DND-41 (cell line): ENCODE data around the gene NELFB.

Experiments
- ATAC-seq: fragments of 200-7000 bp; cut with Tn5 transposase; 3 replicates; pipeline ENCODE4 v1.9.1; 2021; ENCODE audit warnings: low read depth; ENCODE audit not compliant: insufficient read depth
- DNase-seq: peaks from one replicate; pipeline ENCODE4 v3.0.0-alpha.2; 2020
- H2AFZ ChIP-seq: 2 replicates; pipeline ENCODE4 v1.6.0; 2012; ENCODE audit warnings: low read depth, low read length
- H3K27ac ChIP-seq: 2 replicates; pipeline ENCODE4 v1.5.1; 2012; ENCODE audit warnings: low read length, inconsistent platforms
- H3K27me3 ChIP-seq: fragments of 200-600 bp; sonication (generic); 2 replicates; pipeline ENCODE4 v1.6.0; 2012; ENCODE audit warnings: low read length, mild to moderate bottlenecking, inconsistent platforms; ENCODE audit not compliant: insufficient read depth, poor library complexity
- H3K36me3 ChIP-seq: 2 replicates; pipeline ENCODE4 v1.5.1; 2012; ENCODE audit warnings: low read length, inconsistent platforms; ENCODE audit not compliant: insufficient read depth
- H3K4me1 ChIP-seq: 2 replicates; pipeline ENCODE4 v1.5.1; 2012; ENCODE audit warnings: mild to moderate bottlenecking, low read length; ENCODE audit not compliant: insufficient read depth
- H3K4me2 ChIP-seq: 2 replicates; pipeline ENCODE4 v1.6.0; 2012; ENCODE audit warnings: mild to moderate bottlenecking, moderate library complexity, low read length, inconsistent platforms; ENCODE audit not compliant: insufficient read depth
- H3K4me3 ChIP-seq, 2 experiments: fragments of 200-600 bp in 1 of 2; shearing (Covaris generic) in 1 of 2; 2 replicates each; pipeline ENCODE4 v1.5.1; 2012 to 2016; ENCODE audit warnings: inconsistent platforms in 2 of 2, low read length in 2 of 2, mild to moderate bottlenecking in 2 of 2, low read depth in 1 of 2, moderate library complexity in 1 of 2
- H3K79me2 ChIP-seq: 2 replicates; pipeline ENCODE4 v1.6.0; 2012; ENCODE audit warnings: low read length, inconsistent platforms; ENCODE audit not compliant: insufficient read depth
- H3K9ac ChIP-seq: 2 replicates; pipeline ENCODE4 v1.6.0; 2012; ENCODE audit warnings: low read depth, mild to moderate bottlenecking, inconsistent platforms, low read length, moderate library complexity
- H3K9me3 ChIP-seq: 2 replicates; pipeline ENCODE4 v1.5.1; 2012; ENCODE audit warnings: low read length, moderate library complexity, mild to moderate bottlenecking, inconsistent platforms; ENCODE audit not compliant: insufficient read depth, severe bottlenecking
- H4K20me1 ChIP-seq: 2 replicates; pipeline ENCODE4 v1.6.0; 2012; ENCODE audit warnings: low read length; ENCODE audit not compliant: insufficient read depth
- CTCF ChIP-seq: IDR thresholded peaks from 2 replicates; pipeline ENCODE4 v1.5.1; 2012; ENCODE audit warnings: borderline replicate concordance, low read length, moderate library complexity, mild to moderate bottlenecking; ENCODE audit not compliant: poor library complexity, severe bottlenecking; ENCODE audit errors: extremely low read depth
- EZH2 ChIP-seq: IDR thresholded peaks from 3 replicates; pipeline ENCODE4 v1.6.1; 2012; ENCODE audit warnings: borderline replicate concordance, low read depth, mild to moderate bottlenecking, moderate library complexity, low read length, inconsistent platforms; ENCODE audit not compliant: severe bottlenecking

NELFB gene

DNA sequence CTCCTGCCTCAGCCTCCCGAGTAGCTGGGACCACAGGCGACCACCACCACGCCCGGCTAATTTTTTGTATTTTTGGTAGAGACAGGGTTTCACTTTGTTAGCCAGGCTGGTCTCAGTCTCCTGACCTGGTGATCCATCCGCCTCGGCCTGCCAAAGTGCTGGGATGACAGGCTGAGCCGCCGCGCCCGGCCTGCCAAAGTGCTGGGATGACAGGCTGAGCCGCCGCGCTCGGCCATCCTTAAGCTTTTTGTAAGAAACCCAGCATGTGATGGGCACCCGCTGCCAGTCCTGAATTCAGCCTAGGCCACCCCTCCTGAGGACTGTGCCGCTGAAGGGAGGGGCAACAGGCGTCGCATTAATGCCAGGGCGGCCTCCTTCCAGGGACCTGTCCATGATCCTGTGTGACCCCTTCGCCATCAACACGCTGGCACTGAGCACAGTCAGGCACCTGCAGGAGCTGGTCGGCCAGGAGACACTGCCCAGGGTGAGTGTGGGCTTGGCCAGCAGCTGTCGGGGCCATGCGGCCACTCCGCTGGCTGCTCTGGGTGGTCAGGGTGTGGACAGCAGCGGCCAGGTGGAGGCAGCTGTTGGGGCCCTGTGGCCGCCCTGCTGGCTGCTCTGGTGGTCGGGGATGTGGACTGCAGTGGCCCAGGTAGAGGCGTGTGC, 10.5 kb downstream of the NELFB start:
- no peaks in the 10 kb centered on the region for H3K9me3 ChIP-seq
- H3K36me3 ChIP-seq, result peaks cover 58% of the 10 kb centered on the region
- no peaks in the 10 kb centered on the region for H3K4me1 ChIP-seq

DNA sequence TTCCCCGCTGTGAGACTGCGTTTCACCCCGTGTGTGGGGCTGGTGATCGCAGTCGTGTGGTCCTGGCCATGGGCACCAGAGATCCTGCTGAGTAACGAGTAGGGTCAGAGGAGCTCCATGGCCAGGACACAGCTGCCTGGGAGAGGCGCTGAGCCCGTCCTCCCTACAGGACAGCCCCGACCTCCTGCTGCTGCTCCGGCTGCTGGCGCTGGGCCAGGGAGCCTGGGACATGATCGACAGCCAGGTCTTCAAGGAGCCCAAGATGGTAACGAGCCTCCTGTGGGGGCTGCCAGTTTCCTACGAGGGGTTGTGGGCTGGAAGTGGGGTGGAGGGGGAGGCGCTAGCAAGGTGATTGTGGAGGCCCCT, 11.0 kb downstream of the NELFB start:
- Histone ChIP-seq H3K4me3 (no peak overlapping the region), H3K79me2 (0 out of 2 replicates have a peak, but pooled peaks cover 2% of the 10 kb centered on the region), H3K36me3 (peaks cover 62% of the 10 kb centered on the region), H3K4me2 (no peak overlapping the region), H3K27me3 (no peaks in the 10 kb centered on the region), H3K9ac (no peak overlapping the region), H3K4me1 (no peaks in the 10 kb centered on the region), H4K20me1 (peaks cover 20% of the 10 kb centered on the region), H3K27ac (no peak overlapping the region), H3K9me3 (no peaks in the 10 kb centered on the region), H2AFZ (no peak overlapping the region)
- ATAC-seq (no peak), DNase-seq (no peak)
- TF ChIP-seq EZH2 (no peak), CTCF (no peak)

More for the DNA sequence above, 10.5 kb downstream of the NELFB start:
- no peak overlapping the region for H3K9ac ChIP-seq
- no peak overlapping the region for H3K4me2 ChIP-seq
- H3K27ac ChIP-seq, result no peak overlapping the region
- DNase-seq (no peak), ATAC-seq (no peak)
- H3K4me3 ChIP-seq, result no peak overlapping the region
- TF ChIP-seq EZH2, result no peak
- no peak for TF ChIP-seq CTCF
- H2AFZ ChIP-seq, result no peak overlapping the region
- no peaks in the 10 kb centered on the region for H3K27me3 ChIP-seq
- H4K20me1 ChIP-seq, result peaks cover 16% of the 10 kb centered on the region
- H3K79me2 ChIP-seq, result 0 out of 2 replicates have a peak, but pooled peaks cover 2% of the 10 kb centered on the region

DNA sequence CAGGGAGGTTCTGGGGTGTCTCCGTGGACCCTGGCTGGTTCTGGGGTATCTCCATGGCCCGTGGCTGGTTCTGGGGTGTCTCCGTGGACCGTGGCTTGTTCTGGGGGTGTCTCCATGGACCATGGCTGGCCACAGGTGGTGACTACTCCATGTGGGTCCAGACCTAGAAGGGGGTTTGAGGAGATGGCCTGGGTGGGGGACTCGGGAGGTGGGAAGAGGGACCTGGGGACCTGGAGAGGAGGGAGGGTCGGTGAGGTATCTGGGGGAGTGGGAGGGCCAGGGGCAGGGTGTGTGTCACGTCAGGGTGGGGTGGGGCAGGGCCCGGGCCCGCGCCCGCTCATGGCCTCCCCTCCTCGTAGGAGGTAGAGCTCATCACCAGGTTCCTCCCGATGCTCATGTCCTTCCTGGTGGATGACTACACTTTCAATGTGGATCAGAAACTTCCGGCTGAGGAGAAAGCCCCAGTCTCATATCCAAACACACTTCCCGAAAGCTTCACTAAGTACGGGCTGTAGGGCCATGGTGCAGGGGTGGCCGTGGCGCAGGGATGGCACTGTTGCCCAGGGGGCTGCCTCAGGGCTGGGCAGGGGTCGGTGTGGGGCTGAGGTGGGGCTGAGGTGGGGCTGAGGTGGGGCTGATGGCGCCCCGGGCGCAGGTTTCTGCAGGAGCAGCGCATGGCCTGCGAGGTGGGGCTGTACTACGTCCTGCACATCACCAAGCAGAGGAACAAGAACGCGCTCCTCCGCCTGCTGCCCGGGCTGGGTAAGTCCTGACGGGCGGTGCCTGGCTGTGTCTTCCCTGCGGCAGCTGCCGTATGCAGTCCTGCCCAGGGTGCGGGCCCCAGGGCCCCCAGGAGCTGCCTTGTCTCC, 11.7 kb downstream of the NELFB start:
- Histone ChIP-seq H3K4me1 (no peaks in the 10 kb centered on the region), H3K9me3 (no peaks in the 10 kb centered on the region), H3K27ac (no peak overlapping the region), H3K36me3 (peaks cover 63% of the 10 kb centered on the region), H3K79me2 (0 out of 2 replicates have a peak, but pooled peaks cover 2% of the 10 kb centered on the region), H4K20me1 (peaks cover 24% of the 10 kb centered on the region), H3K9ac (no peak overlapping the region), H3K4me2 (no peak overlapping the region), H2AFZ (no peak overlapping the region), H3K27me3 (no peaks in the 10 kb centered on the region), H3K4me3 (no peak overlapping the region)
- no peak for ATAC-seq
- DNase-seq, result no peak
- TF ChIP-seq CTCF (no peak), EZH2 (no peak)
